NCI-H1694 treated with DMSO at 0.1 percent for 48 hours (cell line): ENCODE measurements around the gene TMEM192.
"Not testable (repeated sequence)": the region's sequence is repeated elsewhere in the genome, so short reads cannot be mapped to it uniquely, and the experiment has no call there.

Source experiments
- DNase-seq: peaks from one replicate; lab custom pipeline; 2025; lab: John Stamatoyannopoulos, UW

Gene TMEM192

GRCh38 chr4:165092187-165092586 is 20.5 kb downstream of the TMEM192 start:
- not testable (repeated sequence) for DNase-seq

GRCh38 chr4:165088366-165088765 is 24.3 kb downstream of the TMEM192 start:
- no peak for DNase-seq

GRCh38 chr4:165085946-165086345 is 26.7 kb downstream of the TMEM192 start:
- DNase-seq = no peak

GRCh38 chr4:165084787-165085186 is 27.9 kb downstream of the TMEM192 start:
- not testable (repeated sequence) for DNase-seq

DNA sequence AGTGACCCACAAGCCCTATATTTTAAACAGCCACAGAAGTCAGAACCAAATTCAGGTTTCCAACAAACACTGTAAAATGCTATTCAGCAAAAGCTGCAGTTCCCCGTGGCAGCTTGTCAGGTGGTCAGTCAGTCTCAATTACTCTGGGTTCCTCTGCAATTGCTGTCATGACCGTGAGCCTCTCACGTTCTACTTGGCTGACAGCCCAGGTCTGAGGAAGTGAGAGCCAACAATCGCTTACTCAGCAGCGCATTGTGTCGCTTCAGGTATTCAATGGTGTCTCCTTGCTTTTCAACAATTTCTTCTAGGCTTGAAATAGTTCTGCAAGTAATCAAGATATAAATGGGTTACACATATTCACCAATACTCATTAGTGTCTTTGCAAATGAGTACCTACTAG is 33.2 kb downstream of the TMEM192 start:
- DNase-seq = no peak

GRCh38 chr4:165077034-165077578 is 35.6 kb downstream of the TMEM192 start:
- no peak for DNase-seq

GRCh38 chr4:165073346-165073745 is 39.3 kb downstream of the TMEM192 start:
- not testable (repeated sequence) for DNase-seq

DNA sequence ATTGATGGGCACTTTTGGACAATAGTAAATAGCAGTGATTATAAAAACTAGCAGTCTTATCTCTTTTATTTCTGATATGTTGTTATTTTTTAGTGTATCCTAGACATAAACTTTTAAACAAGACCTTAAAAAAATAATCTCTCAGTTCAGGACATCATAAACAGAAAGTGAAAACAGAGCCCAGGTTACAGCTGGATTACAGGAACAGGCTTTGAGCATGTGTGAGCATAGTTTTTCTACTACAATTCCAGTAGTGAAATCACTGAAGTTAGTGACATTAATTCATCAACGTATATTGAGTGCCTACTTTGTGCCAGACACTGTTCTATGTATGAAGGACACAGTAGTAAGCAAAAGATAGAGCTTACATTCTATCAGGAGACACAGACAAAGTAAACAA is 42.1 kb downstream of the TMEM192 start:
- no peak for DNase-seq

GRCh38 chr4:165060938-165061337 is 51.7 kb downstream of the TMEM192 start:
- no peak for DNase-seq

DNA sequence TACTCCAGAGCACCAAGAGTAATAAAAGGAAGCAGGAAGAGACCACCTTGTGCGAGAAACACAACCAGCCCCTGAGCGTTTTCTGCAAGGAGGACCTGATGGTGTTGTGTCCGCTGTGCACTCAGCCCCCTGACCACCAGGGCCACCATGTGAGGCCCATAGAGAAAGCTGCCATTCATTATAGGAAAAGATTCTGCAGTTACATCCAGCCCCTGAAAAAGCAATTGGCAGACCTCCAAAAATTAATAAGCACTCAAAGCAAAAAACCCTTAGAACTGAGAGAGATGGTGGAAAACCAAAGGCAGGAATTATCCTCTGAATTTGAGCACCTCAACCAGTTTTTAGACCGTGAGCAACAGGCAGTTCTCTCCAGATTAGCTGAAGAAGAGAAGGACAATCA is 53.3 kb downstream of the TMEM192 start:
- no peak for DNase-seq

GRCh38 chr4:165058666-165059065 is 54.0 kb downstream of the TMEM192 start:
- DNase-seq = no peak

- DNase-seq = no peak
These were observed 57.1 kb downstream of the TMEM192 start for GRCh38 chr4:165055601-165056000.

DNA sequence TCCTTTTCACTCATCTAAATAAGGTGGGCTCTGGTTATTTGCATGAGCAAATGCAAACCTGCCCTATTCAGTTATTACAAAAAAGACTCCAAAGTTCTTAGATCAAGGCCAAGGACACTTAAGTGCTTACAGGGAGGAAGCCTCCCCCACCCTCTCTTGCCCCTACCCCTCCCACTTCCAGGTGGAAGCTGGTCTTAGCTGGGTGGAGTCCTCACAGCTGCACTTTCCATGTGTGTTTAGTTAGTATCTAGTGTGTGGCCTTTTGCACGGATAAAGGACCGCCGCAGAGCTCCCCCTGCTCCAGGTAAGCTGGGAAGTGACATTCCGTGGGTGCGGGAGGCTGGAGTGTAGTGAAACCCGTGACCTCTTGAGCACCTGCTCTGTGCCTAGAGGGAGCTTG is 59.0 kb downstream of the TMEM192 start, which contains the start of gene TRIM75:
TSS of gene TRIM75 (plus strand) at position 222 of the 400 bp plus-strand sequence. CDS start 5,282 bp downstream, outside the sequence.
- no peak for DNase-seq

DNA sequence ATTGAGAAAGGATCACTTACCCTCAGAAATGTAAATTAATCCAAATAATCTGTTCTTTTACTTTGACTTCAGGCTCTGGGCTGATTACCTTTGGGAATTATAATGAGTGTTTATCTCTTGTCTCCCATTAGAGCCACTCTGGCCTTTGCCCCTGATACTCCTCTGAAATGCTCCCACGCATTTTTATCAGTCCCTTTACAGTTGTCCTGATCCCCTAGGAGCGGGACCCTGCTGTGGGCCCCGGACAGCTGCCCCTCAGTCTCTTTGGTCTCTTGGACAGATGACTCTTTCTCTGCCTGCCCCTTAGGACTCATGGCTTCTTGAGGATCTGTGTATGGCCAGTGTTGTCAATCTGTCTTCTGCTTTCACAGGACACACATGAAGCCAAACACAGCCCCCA is 60.0 kb downstream of the TMEM192 start:
- DNase-seq = no peak

GRCh38 chr4:165048170-165048569 is 64.5 kb downstream of the TMEM192 start:
- DNase-seq = no peak

- DNase-seq = no peak
These were observed 81.0 kb downstream of the TMEM192 start, which contains the start of gene TRIM60 for GRCh38 chr4:165031436-165032211. TRIM60 (plus strand) TSS chr4:165031999; CDS start chr4:165040073, 8,074 bp downstream.

DNA sequence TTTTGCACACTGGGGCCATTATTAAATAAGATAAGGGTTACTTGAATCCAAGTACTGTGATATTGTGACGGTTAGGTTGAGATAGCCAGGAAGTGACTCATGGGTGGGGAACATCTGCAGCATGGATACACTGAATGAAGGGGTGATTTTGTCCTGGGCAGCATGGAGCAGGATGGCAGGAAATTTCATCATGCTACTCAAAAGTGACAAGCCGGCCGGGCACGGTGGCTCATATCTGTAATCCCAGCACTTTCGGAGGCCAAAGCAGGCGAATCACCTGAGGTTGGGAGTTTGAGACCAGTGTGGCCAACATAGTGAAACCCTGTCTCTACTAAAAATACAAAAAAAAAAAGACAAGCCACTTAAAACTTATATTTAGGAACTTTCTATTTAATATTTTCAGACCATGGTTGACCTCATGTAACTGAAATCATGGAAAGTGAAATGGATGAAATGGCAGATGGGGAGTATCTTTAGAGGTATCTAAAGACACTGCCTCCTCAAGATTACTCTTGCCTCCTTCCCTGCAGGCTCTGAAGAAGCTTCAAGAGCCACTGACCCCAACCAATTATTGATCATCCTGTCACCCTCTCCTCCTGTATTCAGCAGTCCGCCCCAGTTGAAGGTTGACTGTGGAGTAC is 84.8 kb downstream of the TMEM192 start:
- no peak for DNase-seq

DNA sequence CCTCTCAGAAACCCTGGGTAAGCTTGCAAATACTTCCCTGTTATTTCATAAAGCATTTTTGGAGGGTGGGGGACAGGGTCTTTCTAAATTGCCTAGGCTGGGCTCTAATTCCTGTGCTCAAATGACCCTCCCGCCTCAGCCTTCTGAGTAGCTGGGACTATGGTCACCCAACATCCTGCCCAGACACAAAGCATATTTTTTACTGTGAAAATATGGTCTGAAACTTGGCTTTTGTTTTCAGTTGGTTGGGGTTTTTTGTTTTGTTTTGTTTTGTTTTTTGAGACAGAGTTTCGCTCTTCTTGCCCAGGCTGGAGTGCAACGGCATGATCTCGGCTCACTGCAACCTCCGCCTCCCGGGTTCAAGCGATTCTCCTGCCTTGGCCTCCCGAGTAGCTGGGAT is 86.9 kb downstream of the TMEM192 start:
- DNase-seq = not testable (repeated sequence)
